Neutrophil (primary cell): ENCODE data around the gene HERC4.

Experiments
- H3K27ac ChIP-seq: fragments of 200-600 bp; sonication (generic); 2 replicates; pipeline ENCODE4 v1.5.1; 2016; ENCODE audit warnings: mild to moderate bottlenecking, moderate library complexity
- H3K27me3 ChIP-seq: fragments of 200-600 bp; sonication (generic); 2 replicates; pipeline ENCODE4 v1.6.0; 2016; ENCODE audit warnings: mild to moderate bottlenecking
- H3K36me3 ChIP-seq: fragments of 200-600 bp; sonication (generic); 2 replicates; pipeline ENCODE4 v1.5.1; 2017
- H3K4me1 ChIP-seq, 2 experiments: fragments of 200-600 bp in 1 of 2; sonication (generic) in 1 of 2; 1 replicate in 1 of 2; 2 replicates in 1 of 2; pipeline versions ENCODE4 v1.5.1 to v1.6.1; 2013 to 2016; ENCODE audit warnings: low read depth in 1 of 2, low read length in 1 of 2, mild to moderate bottlenecking in 1 of 2, moderate library complexity in 1 of 2; ENCODE audit not compliant: control insufficient read depth in 1 of 2, insufficient read depth in 1 of 2
- H3K4me3 ChIP-seq, 2 experiments: fragments of 200-600 bp in 1 of 2; sonication (generic) in 1 of 2; 1 replicate in 1 of 2; 2 replicates in 1 of 2; pipeline ENCODE4 v1.5.1; 2013 to 2016; ENCODE audit warnings: low read depth in 1 of 2, low read length in 1 of 2, mild to moderate bottlenecking in 1 of 2, moderate library complexity in 1 of 2
- H3K9me3 ChIP-seq: fragments of 200-600 bp; sonication (generic); 2 replicates; pipeline ENCODE4 v1.5.1; 2016
- CTCF ChIP-seq: fragments of 200-600 bp; sonication (generic); IDR thresholded peaks from 2 replicates; pipeline ENCODE4 v1.5.1; 2016; ENCODE audit warnings: antibody characterized with exemption

HERC4 gene

DNA sequence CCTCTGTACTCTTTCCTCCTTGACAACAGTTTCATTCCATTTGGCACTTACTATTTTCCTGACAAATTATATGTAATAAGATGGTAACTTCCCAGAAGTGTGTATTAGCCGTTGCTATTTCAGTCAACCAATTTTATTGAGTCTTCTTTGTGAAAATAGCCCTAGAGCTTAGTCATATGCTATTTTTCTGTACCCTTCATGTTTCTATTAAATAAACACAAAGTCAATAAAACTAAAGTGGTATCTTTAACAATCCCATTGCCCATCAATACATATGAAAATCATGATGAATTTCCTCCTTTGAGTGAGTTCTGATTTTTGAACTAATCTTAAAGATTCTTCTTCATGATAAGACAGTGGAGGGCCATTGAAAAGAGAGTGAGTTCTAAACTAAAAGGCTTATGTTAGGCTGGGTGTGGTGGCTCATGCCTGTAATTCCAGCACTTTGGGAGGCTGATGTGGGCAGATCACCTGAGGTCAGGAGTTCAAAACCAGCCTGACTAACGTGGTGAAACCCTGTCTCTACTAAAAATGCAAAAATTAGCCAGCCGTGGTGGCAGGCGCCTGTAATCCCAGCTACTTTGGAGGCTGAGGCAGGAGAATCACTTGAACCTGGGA lies 28.3 kb upstream of the HERC4 start:
- Histone ChIP-seq H3K27ac (no peak overlapping the region), H3K9me3 (no peaks in the 10 kb centered on the region), H3K27me3 (no peaks in the 10 kb centered on the region), H3K36me3 (no peaks in the 10 kb centered on the region), H3K4me3 (no peak overlapping the region), H3K4me1 (no peaks in the 10 kb centered on the region)
- TF ChIP-seq CTCF = no peak

DNA sequence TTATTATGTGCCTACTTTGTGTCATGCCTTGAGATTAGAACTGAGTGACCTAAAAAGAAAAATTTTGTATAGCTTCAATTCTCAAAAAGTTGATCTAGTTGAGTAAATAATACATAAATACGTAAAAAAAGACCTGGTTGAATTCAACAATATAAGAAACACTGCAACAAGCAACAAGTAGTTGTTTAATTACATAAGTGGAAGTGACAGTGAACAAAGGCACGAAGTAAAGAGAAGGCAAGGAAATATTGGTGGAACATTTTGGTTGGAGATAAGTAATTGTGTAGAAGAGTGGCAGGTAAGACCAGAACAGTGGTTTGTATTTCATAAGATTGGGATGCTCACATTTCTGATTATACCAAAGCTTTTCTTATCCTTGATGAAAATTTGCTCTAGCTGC lies 26.0 kb upstream of the HERC4 start:
- Histone ChIP-seq H3K27me3 (no peaks in the 10 kb centered on the region), H3K4me3 (no peak overlapping the region), H3K27ac (no peak overlapping the region), H3K9me3 (no peaks in the 10 kb centered on the region), H3K36me3 (no peaks in the 10 kb centered on the region), H3K4me1 (no peaks in the 10 kb centered on the region)
- TF ChIP-seq CTCF = no peak

DNA sequence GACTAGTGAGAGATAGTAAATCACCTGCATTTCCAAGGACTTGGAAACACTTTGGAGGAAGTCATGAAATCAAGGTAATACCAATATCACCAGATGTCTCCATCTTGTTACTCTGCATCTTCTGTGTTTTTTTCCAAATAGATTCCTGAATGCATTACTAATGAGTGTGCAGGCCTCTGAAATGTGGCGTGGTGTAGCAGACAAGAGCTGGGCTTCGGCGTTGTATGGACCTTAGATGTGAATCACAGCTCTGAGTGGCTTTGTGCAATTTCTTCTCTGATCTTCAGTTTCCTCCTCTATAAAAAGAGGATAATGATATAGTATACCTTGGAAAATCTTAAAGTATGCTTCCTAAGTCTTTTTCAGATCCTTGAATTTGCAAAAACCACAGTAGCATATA lies 24.7 kb upstream of the HERC4 start:
- no peaks in the 10 kb centered on the region for H3K4me1 ChIP-seq
- no peak overlapping the region for H3K4me3 ChIP-seq
- TF ChIP-seq CTCF = no peak
- H3K27me3 ChIP-seq = no peaks in the 10 kb centered on the region
- no peaks in the 10 kb centered on the region for H3K36me3 ChIP-seq
- no peaks in the 10 kb centered on the region for H3K9me3 ChIP-seq
- H3K27ac ChIP-seq = no peak overlapping the region

DNA sequence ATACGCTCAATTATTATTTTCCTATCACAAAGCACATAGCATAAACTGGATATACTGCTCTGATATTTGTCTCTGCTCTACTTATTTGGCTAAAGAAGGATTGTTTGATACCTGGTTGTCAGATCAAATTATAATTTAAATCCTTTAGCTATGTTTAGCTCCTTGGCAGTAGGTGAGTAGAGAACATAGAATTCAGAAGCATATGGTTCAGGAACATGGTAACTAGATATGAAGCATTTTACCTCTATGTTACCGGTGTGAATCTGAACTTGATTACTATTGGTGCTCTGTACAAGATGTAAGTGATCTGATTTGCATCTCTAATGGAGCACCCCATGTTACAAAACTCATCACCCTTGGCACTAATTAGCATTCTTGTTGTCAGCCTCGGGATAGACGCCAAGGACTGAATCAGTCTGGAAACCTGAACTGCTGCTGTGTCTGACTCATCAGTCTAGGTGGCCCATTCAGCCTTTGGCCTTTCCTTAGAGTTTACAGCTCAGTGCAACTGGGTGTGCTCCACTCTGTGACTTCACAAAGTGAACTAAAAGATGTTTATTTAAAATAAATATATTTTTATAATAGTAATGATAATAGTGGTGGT lies 21.9 kb upstream of the HERC4 start:
- no peaks in the 10 kb centered on the region for H3K4me1 ChIP-seq
- H3K4me3 ChIP-seq = no peak overlapping the region
- no peaks in the 10 kb centered on the region for H3K36me3 ChIP-seq
- no peak overlapping the region for H3K27ac ChIP-seq
- H3K9me3 ChIP-seq = no peaks in the 10 kb centered on the region
- H3K27me3 ChIP-seq = no peaks in the 10 kb centered on the region
- no peak for TF ChIP-seq CTCF

GRCh38 chr10:68095153-68095552 lies 20.1 kb upstream of the HERC4 start:
- Histone ChIP-seq H3K27me3 (no peaks in the 10 kb centered on the region), H3K27ac (no peak overlapping the region), H3K9me3 (no peaks in the 10 kb centered on the region), H3K4me3 (no peak overlapping the region), H3K36me3 (no peaks in the 10 kb centered on the region), H3K4me1 (no peaks in the 10 kb centered on the region)
- no peak for TF ChIP-seq CTCF
